Left lobe of liver (tissue), 2 donors: Measurements from ENCODE around the gene CREB3L1. TPM values are rescaled to one million over a fixed set of nuclear protein-coding genes. Genes with fewer than 3 reads are reported as not detected.
A peak's percentile ranks its signal among the peaks of the same experiment; 100 is the strongest.

Source experiments
- ATAC-seq: fragments of 200-7000 bp; cut with Tn5 transposase; one replicate; pipeline ENCODE4 v1.9.1; 2020; ENCODE audit warnings: mild to moderate bottlenecking, moderate library complexity
- DNase-seq: peaks from one replicate; pipeline ENCODE4 v3.0.0-alpha.2; 2020; ENCODE audit warnings: low spot score
- total RNA-seq: library from RNA; stranded (reverse); gene quantifications from one replicate; pipeline ENCODE4 v1.2.1, GENCODE V29; 2021
- donor health status: DM: no; HTN: no; CAD: no; lungs with moderate emphysema.
- donor health status: DM: no; HTN: yes; CAD: no.

CREB3L1 gene
- total RNA-seq, 1 donor from 2014 or later: 0.30 TPM

DNA sequence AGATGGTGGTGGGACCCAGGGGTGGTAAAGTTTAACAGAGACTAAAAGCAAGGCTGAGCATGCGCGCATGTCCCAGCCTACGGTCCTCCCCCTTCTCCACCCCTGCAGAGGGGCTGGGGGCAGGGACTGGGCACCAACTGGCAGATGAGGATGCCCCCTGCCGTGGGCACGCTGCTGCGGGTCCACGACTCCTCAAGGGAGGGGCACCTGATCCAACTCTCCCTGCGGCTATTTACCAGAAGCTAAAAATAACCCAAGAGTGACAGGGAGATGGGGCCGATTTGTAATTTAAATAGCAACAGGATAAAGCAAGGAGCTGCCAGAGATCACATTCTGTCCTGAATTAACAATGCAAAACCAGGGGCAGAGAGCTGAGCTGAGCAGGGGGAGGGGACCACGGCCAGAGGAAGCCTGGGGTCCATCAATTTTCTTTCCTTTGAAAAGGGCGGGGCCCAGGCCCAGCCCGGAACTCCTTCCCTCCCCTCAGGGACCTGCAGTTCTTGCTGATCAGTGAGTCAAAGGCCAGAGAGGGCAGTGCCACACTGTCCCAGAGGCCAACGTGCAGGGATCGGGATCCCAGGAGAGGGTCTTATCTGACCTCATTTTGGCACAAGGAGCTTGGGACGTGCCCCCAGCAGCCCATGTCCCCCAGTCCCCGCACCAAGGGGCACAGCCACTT is 61.7 kb downstream of the CREB3L1 start:
- DNase-seq: no peak
- peak; percentile 30 for ATAC-seq

DNA sequence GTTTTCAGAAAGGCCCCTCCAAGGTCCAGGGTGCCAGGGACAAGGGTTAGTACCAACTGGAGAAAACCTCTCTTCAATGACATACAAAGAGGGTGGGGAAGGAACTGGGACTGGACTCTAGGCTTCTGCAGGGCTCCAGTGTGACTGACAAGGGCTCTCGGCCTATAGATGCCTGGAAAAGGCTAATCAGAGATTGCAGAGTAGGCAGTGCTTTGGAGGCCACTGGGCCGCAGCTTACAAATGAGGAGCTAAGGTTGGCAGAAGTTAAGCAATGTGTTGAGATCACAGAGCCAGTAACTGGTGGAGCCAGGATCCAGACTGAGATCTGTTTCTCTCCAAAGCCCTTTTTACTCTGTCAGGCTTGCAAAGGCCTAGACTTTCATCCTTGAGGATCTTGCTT is 62.4 kb downstream of the CREB3L1 start:
- ATAC-seq (no peak), DNase-seq (no peak)

DNA sequence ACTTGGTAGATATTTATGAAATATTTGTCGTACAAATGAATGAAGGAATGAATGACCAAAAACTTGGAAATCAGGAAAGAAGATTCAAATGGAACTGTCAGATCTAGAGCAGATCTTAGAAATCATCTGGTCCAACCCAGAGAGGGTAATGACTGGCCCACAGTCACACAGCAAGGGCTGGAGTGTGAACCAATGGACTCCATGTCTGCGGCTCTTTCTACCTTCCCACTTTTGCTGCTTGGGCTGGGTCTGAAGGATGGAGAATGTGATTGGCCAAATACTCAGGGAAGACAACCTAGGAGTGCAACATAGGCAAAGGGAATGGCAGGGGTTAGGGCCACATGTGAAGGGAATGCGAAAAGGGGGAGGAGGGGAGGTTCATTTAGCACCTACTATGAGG is 64.0 kb downstream of the CREB3L1 start:
- ATAC-seq: no peak
- DNase-seq: no peak

DNA sequence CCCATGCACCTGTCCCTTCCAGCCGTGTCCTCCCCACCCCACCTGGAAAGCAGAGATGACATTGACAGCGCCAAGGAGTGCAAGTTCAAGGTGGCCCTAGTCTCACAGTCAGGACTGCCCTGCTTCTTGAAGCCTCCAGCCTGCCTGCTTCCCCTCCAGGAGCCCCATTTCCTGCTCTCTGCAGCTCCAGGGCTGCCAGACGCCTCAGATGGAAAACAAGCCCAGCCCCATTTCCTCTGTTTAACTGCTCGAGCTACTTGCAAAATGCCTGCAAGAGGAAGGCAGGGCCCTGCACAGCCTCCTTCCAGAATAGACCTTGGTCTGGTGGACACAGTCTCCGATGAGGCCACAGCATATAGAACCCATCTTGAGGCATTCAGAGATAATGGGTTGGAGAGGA is 64.8 kb downstream of the CREB3L1 start:
- DNase-seq: no peak
- peak; percentile 3 for ATAC-seq

DNA sequence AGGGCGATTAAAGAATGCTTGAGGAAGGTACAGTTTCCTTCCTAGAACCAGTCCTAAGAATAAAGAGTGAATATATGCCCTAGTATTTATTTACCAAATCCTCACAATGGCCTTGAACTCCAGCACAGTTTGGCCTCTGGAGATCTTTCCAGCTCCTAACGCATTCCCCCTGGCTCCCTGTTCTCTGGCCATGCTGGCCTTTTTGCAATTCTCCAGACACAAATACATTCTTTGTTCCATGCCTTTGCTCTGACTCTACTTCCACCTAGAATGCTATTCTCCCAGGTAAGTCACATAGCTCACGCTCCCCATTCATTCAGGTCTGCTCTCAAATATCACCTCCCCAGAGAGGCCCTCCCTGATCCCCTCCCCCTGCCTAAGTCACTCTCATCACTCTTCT is 66.1 kb downstream of the CREB3L1 start:
- ATAC-seq (no peak), DNase-seq (no peak)

DNA sequence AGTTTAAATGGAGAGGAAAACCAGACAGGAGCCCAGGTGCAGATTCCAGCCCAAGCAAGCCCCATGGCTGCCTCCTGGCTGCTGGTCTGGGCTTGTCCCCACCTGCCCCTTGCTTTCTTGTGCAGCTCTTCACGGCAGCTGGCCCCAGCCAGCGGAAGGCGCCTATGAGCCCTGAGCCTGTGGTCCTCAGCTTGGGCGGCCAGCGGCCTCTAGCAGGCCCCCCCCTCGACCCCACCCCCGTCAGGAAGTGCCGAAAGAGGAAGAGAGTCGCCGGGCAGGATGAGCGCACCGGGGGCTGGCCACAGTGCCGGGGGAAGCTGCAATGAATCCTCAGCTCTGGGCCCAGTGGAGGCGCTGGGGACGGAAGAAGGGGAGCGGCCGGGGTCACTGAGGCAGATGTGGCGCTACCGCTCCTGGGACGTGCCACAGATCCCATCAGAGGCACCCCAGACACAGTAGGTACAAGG is 67.7 kb downstream of the CREB3L1 start:
- DNase-seq (no peak), ATAC-seq (peak; percentile 7)

DNA sequence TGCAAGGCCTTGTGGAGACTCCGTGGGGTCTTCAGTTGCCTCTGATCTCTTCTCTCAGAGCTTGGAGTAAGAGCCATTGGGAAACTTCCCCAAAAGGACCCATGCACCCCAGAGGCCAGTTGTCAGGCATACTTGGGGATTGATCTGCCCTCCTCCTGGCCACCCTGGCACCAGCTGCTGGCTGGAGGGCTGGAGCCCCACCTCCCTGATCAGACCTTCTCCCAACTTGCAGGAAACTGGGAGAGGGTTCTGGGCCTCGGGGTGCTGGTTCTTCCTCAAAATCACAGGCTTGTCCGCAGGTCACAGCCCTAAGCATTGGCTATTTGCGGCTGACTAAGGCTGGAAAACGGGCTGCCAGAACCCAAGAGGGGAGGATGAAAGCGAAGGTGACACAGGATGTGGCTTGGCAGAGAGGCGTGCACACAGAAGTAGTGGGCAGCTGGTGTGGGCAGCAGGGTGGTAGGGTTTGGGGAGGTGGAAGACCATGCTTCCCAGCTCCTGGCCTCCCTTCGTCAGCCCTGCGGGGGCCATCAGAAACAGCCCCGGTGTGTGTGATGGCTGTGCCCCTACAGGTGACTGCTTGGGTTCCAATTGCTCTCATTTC is 68.5 kb downstream of the CREB3L1 start:
- DNase-seq (no peak), ATAC-seq (no peak)

DNA sequence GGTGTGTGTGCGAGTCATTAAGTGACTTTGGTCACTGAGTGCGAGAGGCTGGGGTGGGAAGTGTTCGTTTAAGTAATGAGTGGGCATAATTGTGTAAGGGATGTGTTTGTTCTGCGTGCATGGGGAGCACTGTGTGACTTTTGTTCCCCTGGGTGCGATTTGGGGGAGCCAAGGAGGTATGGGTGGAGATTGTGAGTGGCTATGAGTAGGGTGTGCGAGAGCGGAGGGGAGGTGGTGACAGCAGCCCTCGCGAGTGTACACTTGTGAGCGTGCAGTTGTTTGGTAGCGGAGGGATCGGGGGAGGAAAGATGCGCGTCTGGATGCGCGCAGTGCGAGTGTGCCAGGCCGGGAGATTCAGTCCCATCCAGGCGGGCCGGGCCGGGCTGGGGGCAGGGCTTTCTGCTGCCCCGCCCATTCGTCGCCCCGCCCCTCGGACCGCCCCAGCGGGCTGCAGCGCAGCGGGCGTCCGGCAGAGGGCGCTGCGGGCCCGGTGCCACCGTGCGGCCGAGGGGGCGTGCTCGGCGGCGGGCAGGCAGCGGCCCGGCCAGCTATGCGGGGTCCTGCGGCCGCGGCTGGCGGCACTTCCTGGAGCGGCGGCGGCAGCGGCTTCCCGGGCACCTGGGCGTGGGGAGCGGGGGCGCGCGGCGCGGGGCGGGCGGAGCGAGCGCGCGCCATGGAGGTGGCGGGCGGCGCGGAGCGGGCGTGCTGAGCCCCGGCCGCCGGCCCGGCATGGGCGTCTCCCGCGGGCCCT is 69.6 kb downstream of the CREB3L1 start, which contains the start of gene DGKZ:
Gene DGKZ, plus strand, starts transcription at position 578 of the 751 bp plus-strand sequence. CDS start 197 bp downstream, outside the sequence.
- DNase-seq: peak; percentile 90
- ATAC-seq: peak; percentile 93

DNA sequence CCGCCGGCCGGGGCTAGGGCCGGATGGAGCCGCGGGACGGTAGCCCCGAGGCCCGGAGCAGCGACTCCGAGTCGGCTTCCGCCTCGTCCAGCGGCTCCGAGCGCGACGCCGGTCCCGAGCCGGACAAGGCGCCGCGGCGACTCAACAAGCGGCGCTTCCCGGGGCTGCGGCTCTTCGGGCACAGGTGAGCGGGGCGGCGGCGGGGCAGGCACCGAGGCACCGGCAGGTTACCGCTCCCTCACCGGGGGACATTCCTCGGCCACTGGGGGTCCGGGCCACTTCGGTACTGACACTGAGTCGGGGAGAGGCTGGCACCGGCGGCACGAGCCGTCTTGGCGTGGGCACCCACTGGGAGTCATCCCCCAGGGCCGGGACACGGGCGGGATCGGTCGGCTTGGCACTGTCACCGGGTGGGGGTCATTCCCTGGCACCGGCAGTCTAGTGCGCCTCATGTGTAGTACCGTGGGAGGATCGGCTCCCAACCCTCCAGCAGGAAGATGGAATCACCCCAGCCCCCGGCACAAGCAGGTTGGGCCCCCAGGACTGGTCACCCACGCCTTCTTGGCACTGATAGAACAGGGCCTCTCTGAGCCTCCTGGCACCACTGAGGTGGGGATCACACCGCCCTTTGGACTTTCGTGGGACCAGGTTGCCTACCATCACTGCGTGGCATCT is 70.3 kb downstream of the CREB3L1 start:
- ATAC-seq: no peak
- DNase-seq: no peak

DNA sequence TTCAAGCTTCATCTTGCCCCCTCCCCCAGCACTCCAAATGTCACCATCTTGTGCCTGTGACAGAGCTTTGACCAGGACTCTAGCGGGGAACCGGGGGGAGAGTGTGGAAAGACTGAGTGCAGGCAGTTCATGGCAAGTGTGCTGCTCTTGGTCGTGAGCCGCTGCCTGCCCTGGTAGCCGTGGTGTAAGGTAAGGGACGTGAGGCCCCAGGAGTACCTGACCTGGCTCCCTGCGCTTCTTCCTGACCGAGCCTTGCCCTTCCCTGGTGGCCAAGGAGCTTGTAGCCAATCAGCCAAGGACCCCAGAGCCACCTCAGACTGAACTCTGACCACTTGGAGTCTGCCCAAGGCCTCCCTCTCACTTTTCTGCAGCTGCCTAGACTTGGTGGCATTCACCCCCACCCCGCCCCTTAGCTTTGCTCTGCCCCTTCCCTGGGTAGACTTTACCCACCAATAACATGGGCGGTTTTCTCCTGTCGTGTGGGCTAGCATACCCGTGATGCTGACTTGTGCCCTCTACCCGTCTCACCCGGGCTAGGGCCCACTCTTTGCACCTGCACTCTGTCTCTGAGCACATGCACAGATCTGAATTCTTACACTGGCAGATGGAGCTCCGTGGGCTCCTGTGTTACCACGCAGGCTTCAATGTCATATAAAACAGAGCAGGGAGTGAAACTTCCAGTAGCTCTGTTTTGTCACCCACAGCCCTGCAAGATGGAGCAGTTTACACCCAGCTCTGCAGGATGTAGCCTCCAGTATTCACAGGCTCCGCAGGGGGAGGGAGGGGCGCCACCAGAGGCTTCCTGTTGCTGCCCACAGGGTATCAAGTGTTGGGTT is 71.3 kb downstream of the CREB3L1 start:
- DNase-seq (no peak), ATAC-seq (no peak)

DNA sequence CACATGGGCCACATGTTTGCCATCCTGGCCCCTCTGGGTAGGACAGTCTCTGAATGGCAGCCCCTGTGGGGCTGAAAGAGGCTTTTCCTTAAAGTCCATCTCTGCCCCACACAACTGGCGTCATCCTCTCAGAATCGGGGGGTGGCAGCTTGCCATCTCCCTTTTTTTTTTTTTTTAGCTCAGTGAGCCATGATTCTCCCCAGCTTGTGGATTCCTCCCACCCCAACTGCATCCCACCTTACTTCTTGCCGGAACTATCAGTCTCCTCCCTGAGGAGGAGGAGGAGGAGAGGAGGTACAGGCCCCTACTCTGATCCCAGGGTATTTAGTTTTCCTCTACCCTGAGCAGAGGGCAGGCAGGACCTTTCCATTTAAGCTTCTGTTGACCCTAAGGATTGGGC is 73.2 kb downstream of the CREB3L1 start:
- DNase-seq (no peak), ATAC-seq (no peak)

DNA sequence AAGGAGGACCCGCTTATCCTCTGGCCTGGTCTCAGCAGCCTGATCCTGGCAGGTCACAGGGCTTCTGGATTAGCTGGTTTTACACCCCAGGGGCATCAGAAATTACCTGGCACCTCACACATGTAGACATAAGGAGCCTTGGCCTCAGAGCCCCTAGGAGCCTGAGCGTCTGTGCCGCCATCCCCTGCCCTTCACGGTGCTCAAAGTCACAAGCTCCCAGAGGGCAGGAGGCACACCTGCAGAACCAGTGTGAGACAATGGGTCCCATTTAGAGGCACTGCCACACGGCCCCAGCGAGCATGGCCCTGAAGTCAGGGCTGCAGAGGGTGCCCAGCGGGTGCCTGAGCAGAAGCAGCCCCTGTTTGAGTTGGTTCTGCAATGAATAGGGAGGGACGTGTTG is 73.7 kb downstream of the CREB3L1 start:
- ATAC-seq: no peak
- DNase-seq: no peak

DNA sequence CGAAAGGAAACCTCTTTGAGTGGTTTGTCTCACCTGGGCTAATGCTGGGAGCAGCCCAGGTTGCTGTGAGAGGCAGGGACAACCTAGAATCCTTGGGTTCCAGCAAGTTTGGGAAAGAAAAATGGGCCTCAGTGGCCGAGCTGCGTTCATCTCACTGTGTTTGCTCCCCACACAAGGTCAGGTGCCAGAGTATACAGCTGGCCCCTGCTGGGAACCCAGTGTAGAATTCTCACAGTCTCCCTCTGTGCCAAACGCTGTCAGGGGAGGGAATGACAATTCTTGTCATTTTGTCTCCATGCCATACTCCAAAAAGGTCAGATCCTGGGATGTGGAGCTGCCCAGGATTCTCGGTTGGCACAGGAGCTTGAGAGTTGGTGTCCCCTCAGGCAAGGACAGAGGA is 74.1 kb downstream of the CREB3L1 start:
- DNase-seq (no peak), ATAC-seq (no peak)

DNA sequence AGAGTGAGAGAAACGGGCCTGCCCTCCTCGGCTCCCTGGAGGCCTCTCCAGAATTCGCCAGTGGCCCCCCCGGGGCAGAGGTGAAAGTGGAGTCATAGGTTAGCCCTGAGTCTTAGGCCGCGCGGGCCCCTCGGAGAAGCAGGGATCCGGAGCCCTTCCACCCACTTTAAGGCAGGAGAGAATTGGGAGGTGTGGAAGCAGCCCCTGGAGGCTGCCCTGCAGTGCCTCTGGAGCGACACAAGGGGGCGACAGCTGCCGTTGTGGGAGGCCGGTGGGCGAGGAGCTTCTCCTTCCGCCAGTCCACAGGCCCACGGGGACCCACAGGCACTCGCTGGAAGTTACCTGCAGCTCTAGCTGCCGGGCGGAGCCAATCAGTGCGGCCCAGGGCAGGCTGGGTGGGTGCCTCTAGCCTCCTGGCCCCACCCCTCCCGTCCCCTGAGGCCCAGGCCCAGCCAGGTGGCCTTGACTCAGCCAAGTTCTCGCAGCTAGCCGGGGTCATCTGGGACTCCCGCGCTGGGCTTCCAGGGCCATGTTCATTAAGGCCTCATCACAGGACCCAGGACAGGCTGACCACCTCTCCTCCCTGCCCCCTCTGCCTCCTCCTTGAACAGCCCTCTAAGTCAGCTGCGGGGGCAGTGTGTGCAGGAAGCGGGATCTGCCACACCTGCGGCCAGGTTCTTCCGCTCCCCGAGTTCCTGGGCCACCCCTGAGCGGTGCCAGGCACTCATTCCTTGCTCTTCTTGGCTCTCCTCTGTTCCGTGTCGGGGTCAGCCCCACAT is 74.8 kb downstream of the CREB3L1 start:
- ATAC-seq (no peak), DNase-seq (no peak)

DNA sequence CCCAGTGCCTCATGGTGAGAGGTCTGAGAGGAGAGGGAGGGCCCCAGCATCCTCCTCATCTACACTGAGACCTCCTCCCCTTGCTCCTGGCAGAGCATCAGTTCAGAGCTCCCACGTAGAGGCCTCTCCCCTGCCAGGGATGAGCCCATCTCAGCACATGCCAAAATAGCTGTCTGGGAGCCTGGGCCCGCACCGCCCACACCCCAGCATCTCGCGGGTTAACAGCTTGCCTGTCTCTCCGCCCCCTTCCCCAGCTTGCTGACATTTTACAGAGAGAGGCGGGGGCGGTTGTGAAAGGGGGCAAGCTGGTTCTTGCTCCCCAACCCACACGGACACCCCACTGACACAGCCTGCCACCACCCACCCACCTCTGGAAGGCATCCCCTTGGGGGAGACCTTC is 76.2 kb downstream of the CREB3L1 start:
- DNase-seq (no peak), ATAC-seq (no peak)

DNA sequence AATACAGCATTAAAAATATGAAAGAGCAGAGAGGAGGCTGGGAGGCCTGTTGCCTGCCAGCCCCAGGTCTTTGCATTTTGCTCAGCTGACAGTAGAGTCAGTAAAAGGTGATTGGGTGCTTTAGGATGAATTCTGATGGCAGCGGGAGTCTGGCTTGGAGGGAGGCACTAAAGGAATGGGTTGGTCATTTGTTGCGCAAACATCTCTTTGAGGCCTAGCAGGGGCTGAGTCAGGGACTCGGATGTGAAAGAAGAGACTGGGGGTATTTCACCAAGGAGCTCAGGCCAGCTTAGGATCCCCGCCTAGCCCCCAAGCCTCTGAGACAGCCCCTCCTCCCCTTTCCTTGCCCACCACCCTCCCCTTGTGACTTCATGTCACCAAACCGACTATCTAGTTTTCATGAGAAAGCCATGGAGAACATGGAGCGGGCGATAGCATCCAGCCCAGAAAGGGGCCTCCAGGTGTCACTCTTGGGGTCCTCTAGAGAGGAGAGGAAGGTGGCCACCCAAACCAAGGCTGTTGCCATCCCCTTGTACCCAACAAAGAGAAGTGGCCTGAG is 79.5 kb downstream of the CREB3L1 start:
- ATAC-seq (no peak), DNase-seq (no peak)

DNA sequence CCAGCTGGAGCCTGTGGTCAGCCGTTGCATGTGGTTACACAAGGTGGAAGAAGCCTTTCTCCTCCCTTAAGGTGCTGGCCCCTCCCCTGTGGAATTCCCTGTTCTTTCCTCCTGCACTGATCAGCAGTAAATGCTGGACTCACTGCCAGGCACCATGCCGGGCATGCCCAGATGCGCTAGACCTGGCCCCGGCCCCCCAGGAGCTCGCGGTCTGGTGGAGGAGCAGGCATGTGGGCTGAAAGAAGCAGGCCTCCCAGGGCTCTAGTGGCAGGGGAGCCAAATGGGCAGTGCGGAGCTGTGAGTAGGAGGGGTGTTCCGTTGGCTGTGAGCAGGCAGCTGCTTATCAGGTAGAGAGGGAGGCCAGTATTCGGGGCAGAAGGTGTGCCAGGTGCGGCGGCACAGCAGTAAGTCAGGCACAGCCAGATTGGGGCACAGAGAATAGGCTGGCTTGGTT is 80.0 kb downstream of the CREB3L1 start:
- ATAC-seq (no peak), DNase-seq (no peak)

DNA sequence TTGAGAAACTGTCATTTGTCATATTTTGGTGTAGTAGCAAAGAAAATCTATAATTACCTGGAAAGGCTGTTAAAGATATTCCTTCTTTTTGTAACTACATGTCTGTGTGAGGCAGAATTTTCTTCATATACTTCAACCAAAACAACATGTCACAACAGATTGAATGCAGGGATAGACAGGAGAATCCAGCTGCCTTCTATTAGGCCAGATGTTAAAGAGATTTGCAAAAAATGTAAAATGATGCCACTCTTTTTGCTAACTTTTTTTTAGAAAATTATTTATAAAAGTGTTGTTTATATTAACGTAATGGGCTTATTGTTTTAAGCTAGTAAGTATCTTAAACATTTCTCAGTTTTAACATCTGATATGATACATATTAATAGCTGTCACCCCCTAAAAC is 82.5 kb downstream of the CREB3L1 start:
- DNase-seq (no peak), ATAC-seq (no peak)

DNA sequence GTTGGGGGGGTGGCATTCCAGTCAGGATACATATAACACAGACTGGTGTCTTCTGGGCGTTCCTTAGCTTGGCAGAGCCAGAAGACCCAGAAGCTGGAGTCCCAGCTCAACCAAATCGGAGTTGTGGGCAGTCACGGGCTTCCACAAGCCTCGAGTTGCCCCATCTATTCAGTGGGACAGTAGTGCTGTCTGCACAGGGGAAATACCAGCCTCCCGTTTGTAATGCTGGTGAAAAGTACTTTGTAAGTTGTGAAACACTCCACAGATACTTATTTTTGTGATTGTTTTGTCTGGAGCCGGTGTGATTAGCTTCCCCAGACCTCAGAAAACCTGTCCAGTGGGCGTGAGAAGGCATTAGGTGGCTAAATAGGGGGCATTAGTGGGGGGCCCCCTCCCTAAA is 83.4 kb downstream of the CREB3L1 start:
- ATAC-seq (no peak), DNase-seq (no peak)
